Measurements from ENCODE around the gene ESPL1. TPM values are rescaled to one million over a fixed set of nuclear protein-coding genes. Genes with fewer than 3 reads are reported as not detected.

ESPL1 gene
- total and polyA plus RNA-seq, 2 donors (not counting 3 experiments of a cell fraction or from before 2014, with no cell fraction given), result 16.2 to 42.7 TPM

DNA sequence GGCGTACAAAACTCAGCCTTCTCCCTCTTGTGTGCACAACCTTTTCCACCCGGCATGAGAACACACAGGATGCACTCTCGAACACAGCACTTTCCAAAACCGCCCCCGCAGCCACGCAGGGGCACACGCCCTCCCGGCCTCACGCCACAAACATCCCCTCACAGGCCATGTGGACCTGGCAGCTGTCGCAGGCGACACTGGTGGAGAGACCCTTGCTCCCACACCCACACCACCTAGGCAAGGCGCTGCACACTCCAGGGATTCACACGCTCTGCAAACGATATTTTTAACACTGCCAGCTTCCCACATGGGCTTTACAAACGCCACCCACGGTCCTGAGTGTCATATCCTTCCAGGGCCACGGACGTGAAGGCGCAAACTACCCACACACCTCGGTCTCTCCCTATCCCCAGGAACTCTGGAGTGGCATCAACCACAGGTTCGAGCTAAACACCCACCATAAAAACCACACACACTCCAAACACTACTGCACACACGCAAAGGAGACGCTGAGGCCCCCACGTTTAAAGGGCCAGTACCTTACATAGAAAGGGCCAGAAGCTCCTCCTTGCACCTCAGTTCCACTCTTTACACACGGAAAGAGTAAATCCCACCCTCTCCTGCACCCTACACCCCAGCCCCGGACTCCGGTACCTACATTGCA, 48.7 kb upstream of the ESPL1 start:
- no peaks in the 10 kb centered on the region for H3K27me3 ChIP-seq (ENCODE audit: control insufficient read depth in 2 of 2, insufficient read depth in 2 of 2, low read length in 2 of 2)
- peak overlapping the region; percentile 40 for H3K9ac ChIP-seq (replicated peaks; ENCODE audit: extremely low read depth, insufficient read depth, low read length)
- FAIRE-seq (peak; percentile 38), DNase-seq (ENCODE audit: low read depth, low spot score) (peak; percentile 58)
- POLR2A ChIA-PET, result interaction anchor here (0.6 kb wide), 1 partner anchor 25 kb away, joined by 4 read pairs; no protein-coding TSS in a partner anchor
- dilution Hi-C loops (cut with MboI; ENCODE audit: extremely low pct_ligation_motif_present, low sequenced_read_pairs) (no loop called here), intact Hi-C loops (cut with micrococcal nuclease) (no loop called here)
- peak overlapping the region; percentile 75 for H3K4me2 ChIP-seq (ENCODE audit: insufficient read depth, low read length)
- peaks cover 62% of the 10 kb centered on the region for H3K4me1 ChIP-seq (ENCODE audit: control insufficient read depth, extremely low read depth, insufficient read depth, low read length)
- H3K27ac ChIP-seq (ENCODE audit: insufficient read depth, low read depth, low read length), result no peak overlapping the region
- H3K9me1 ChIP-seq (replicated peaks; ENCODE audit: control insufficient read depth, extremely low read depth, insufficient read depth, low read length), result no peaks in the 10 kb centered on the region
- H2AFZ ChIP-seq (ENCODE audit: low read depth, low read length), result peak overlapping the region; percentile 93
- no peaks in the 10 kb centered on the region for H3K36me3 ChIP-seq (ENCODE audit: control insufficient read depth in 2 of 2, extremely low read depth in 1 of 2, insufficient read depth in 2 of 2, low read length in 2 of 2)
- peak overlapping the region; percentile 45 to 66 (median 63) for H3K4me3 ChIP-seq (replicated peaks in 1 of 3; ENCODE audit: insufficient read depth in 1 of 3, low read depth in 1 of 3, low read length in 3 of 3)
- no TSS peak for BruUV-seq (replicated peaks)
- H4K20me1 ChIP-seq (replicated peaks; ENCODE audit: control insufficient read depth, extremely low read depth, insufficient read depth, low read length), result no peaks in the 10 kb centered on the region
- CTCF ChIA-PET, result interaction anchor here (0.8 to 4.2 kb wide), 19 partner anchors 17 to 202 kb away, joined by 3 to 29 read pairs (median 4); partner anchors contain the start of genes AAAS, ESPL1, MYG1 and PFDN5
- no peaks in the 10 kb centered on the region for H3K79me2 ChIP-seq (ENCODE audit: control insufficient read depth, insufficient read depth, low read length)
- H3K9me3 ChIP-seq (replicated peaks; ENCODE audit: control insufficient read depth, insufficient read depth, low read length), result no peaks in the 10 kb centered on the region
- TF ChIP-seq POLR2A (IDR thresholded peaks at IDR 0.05; ENCODE audit: low read depth, low read length) (no peak), JUN (IDR thresholded peaks at IDR 0.05; ENCODE audit: borderline replicate concordance, insufficient read depth, insufficient read length, low read depth) (no peak), CTCF (IDR thresholded peaks at IDR 0.05; ENCODE audit: extremely low read depth in 1 of 2, insufficient read depth in 1 of 2, low read depth in 1 of 2, low read length in 2 of 2) (no peak), MYC (IDR thresholded peaks at IDR 0.05; ENCODE audit: low read depth, low read length) (no peak), FOS (IDR thresholded peaks at IDR 0.05; ENCODE audit: borderline replicate concordance, insufficient read depth, low read length) (no peak), GATA2 (IDR thresholded peaks at IDR 0.05; ENCODE audit: insufficient read depth, insufficient read length, low read depth, low read length) (no peak), POLR2AphosphoS5 (IDR thresholded peaks at IDR 0.05; ENCODE audit: insufficient read depth, low read depth, low read length) (no peak), EZH2 (IDR thresholded peaks at IDR 0.05; ENCODE audit: borderline replicate concordance, low read depth, low read length, severe bottlenecking) (no peak)
- TF ChIP-seq, protein P1, sequence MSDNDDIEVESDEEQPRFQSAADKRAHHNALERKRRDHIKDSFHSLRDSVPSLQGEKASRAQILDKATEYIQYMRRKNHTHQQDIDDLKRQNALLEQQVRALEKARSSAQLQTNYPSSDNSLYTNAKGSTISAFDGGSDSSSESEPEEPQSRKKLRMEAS (IDR thresholded peaks at IDR 0.05; ENCODE audit: insufficient read depth, insufficient read length), result no peak
